KBM-7 (cell line): ENCODE data around the gene MEGF6.

Experiments
- DNase-seq: peaks from one replicate; pipeline ENCODE4 v3.0.0-alpha.2; 2015
- in situ Hi-C: fragments of 300-500 bp; cut with MboI; formaldehyde crosslinking; loops from 2 replicates; pipeline ENCODE4 v1.14.3; 2020; ENCODE audit warnings: low sequenced_read_pairs, low pct_unique_long_range_greater_than_20kb, mixed read lengths

Gene MEGF6

GRCh38 chr1:3470650-3471355, 140.5 kb downstream of the MEGF6 start:
- in situ Hi-C loops = no loop called here

GRCh38 chr1:3469849-3470649, 141.3 kb downstream of the MEGF6 start:
- no peak for DNase-seq
- in situ Hi-C loops = no loop called here

More at GRCh38 chr1:3470650-3471355, 140.5 kb downstream of the MEGF6 start:
- no peak for DNase-seq

DNA sequence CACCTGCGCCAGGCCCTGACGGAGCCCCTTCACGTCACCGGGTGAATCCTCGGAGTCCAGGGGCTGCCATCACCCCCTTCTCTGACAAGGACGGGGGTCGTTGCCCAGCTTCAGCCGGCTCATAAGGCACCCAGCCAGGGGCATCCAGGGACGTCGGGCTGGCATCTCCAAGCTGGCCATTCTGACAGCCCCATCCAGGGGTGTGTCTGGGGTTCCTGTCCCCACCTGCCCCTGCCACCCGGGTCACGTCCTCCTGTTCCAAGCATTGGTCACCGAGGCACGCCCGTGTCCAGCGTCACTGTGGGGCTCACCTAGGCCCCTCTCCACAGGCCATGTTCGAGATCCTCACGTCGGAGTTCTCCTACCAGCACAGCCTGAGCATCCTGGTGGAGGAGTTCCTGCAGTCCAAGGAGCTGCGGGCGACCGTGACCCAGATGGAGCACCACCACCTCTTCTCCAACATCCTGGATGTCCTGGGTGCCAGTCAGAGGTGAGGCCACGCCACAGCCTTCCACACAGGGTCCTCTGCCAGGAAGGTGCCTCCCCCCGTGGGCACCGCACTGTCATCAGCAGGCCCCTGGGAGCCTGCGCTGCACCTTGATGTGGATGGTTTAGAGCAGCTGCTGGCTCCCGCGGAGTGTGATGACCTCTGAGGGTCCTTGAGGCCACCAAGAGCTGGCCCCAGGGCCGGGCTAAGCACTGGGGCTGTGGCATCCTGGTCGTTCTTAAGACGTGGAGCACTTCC, 142.0 kb downstream of the MEGF6 start:
- no peak for DNase-seq
- in situ Hi-C loops = no loop called here

- no peak for DNase-seq
- in situ Hi-C loops = no loop called here
Measured at GRCh38 chr1:3468236-3469103, 142.8 kb downstream of the MEGF6 start.

- in situ Hi-C loops = no loop called here
- no peak for DNase-seq
Measured at GRCh38 chr1:3467096-3468036, 143.9 kb downstream of the MEGF6 start.

DNA sequence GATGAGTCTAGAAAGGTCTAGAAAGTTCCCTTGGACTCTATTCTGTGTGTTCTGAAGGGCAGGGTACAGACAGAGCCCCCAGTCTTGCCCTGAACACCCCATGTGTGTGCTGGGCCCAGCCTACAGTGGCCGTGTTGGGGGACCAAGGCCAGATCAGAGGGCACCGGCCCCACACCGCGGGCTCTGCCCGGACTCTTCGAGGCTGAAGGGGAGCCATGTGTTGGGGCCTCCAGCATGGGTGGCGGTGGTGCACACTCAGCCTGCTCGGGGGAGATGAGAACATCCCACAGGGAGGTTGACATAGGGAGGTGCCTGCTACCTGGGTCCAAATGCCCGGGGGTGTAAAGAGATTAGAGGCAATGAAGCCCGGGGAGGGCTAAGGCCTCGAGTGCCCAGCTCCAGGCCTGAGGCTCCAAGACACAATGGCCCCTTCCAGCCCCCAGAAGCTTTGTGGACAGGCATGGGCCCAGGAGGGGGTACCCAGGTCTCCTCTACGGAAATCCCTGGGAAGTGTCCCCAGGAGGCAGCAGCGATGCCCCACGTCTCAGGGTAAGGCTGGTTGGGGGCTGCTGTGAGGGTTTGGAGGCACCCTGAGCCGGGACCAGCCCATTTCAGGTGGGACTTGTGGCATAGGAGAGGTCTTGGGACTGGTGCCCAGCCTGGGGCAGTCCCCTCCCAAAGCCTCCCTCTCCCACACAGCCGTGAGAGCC, 144.8 kb downstream of the MEGF6 start:
- in situ Hi-C loops = no loop called here
- no peak for DNase-seq

- no peak for DNase-seq
- in situ Hi-C loops = no loop called here
Measured at GRCh38 chr1:3465935-3466321, 145.4 kb downstream of the MEGF6 start.

DNA sequence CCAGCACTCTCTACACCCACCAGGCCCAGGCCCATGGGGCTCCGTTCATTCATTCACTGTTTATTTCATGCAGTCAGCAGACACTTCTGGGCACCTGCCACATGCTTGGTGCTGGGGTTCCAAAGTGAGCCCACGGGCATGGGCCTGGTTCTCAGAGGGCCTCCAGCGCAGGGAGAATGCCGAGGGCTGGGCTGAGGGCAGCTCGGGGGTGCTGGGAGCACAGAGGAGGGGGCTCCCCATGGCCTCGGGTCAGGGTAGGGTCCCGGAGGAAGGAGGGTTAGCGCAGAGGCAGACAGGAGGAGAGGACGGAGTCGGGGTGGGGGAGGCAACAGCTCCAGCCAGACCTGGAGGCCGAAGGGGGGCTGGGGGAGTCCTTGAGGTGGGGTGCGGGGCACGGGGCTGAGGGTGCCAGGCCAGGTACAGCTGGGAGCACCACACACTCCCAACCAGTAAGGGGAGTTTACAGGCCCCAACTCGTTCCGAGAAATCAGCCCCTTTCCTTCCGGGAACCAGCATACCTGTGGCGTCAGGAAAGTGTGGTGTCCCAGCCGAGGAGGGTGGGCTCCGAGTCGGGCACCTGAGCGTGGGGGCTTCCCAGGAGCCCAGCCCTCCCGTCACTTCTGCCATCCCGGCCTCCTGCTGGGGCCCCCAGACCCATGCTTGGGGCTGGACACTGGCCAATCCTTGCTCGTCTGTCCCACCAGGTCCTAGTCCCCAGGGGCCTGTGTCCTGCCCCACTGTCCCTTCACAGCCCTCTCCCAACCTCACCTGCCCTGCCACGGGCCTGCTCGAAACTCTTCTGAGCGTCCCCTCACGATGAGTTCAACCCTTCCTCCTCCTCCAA, 146.0 kb downstream of the MEGF6 start:
- in situ Hi-C loops = no loop called here
- no peak for DNase-seq

- DNase-seq = no peak
- in situ Hi-C loops = no loop called here
Measured at GRCh38 chr1:3464649-3465025, 146.7 kb downstream of the MEGF6 start.

DNA sequence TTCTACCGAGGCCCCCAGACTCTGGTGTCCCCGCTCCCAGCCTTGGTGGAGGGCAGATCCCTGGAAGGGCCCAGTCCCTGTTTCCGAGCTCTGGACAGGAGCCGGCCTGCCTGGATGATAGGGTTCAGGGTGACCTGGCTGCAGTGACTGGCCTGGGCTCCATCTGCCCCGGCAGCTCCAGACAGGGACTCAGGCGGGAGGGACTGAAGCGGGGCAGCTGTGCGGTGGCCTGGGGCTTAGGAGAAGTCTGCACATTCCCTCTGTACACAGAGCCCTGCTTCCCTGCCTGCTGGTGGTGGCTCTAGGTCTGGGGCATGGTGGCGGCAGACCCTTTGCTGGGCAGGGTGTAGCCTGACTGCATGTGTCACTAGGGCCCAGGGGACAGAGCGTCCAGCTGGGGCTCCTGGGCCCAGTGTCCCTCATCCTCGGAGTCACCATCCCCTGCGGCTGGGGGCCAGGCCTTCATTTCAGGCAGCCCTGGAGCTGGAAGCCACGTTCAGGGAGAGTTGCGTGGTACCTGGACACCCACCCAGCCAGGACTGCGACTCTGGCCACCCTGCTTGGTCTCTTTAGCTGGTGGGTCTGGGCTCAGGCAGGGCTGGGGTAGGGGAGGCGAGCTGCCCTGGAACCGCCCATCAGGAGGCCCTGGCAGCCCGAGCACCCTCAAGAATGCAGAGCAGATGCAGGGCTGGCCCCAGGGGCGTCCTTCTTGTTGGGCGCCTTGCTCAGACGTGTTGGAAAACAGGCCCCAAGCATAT, 147.2 kb downstream of the MEGF6 start:
- DNase-seq = no peak
- in situ Hi-C loops = no loop called here

DNA sequence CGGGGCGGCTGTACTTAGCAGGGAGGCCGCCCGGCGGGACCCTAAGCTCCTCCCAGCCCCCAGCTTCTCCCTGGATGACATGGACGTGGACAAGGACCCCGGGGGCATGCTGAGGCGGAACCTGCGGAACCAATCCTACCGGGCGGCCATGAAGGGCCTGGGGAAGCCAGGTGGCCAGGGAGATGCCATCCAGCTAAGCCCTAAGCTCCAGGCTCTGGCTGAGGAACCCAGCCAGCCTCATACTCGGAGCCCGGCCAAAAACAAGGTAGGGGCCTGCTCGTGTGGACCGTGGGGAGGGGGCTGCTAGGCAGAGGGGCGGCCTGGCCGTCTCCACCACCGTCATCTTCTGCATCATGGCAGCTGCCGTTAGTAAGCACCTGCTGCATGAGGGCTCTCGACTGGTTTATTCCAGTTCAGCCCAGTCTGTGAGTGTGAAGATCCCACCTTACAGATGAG, 147.9 kb downstream of the MEGF6 start:
- DNase-seq = no peak
- in situ Hi-C loops = no loop called here

DNA sequence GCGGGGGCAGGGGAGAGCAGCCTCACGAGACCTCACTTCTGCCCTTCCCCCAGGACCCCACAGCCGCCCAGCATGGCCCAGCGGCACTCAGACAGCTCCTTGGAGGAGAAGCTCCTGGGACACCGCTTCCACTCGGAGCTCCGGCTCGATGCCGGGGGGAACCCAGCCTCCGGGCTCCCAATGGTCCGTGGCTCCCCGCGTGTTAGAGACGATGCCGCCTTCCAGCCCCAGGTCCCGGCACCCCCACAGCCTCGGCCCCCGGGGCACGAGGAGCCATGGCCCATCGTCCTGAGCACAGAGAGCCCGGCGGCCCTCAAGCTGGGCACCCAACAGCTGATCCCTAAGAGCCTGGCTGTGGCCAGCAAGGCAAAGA, 148.3 kb downstream of the MEGF6 start:
- in situ Hi-C loops = no loop called here
- no peak for DNase-seq

- DNase-seq = no peak
- in situ Hi-C loops = no loop called here
Measured at GRCh38 chr1:3462356-3463012, 148.8 kb downstream of the MEGF6 start.

- DNase-seq = no peak
- in situ Hi-C loops = no loop called here
Measured at GRCh38 chr1:3461934-3462275, 149.4 kb downstream of the MEGF6 start.

DNA sequence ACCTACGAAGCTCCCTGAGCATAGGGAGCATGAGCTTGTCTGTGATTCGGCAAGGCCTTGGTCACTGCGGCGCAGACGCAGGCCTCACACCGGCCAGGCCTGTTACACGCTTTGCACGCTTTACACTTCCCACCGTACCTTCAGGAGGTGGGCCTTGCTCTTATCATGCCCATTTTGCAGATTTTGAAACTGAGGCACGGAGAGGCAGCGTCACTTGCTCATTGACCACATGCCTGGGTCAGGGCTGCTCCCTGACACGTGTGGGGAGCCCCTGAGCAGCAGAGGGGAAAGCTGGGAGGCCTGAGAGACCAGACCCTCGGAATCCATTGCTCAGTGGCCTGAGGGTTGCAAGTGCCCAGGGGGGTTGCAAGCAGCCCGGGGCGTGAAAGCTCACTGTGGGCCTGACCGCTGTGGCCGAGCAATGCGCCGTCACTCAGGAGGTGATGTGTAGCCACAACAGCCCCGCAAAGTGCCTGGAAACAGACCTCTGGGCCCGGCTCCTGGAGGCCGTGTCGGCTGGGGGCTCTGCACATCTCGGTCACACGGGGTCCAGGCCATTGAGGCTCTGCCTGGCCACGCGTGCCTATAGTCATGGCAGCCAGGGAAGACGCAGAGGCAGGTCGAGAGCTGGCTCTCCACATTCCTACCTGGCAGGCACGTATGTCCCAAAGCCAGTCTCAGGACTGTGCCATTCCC, 149.9 kb downstream of the MEGF6 start:
- in situ Hi-C loops = no loop called here
- no peak for DNase-seq
